Measurements from ENCODE around the gene EEF2.

Gene EEF2

GRCh38 chr19:3964256-3965194 lies 20.7 kb downstream of the EEF2 start:
- no peak overlapping the region for H3K9ac ChIP-seq (ENCODE audit: low read length)
- H4K12ac ChIP-seq (ENCODE audit: low read depth, low read length): no peak overlapping the region
- H2BK12ac ChIP-seq (ENCODE audit: low read length): peak overlapping the region; percentile 4
- no peak overlapping the region for H2BK120ac ChIP-seq (ENCODE audit: insufficient read depth, low read length, poor library complexity)
- WGBS (ENCODE audit: extremely low coverage, insufficient coverage, insufficient read length): no CpG with 5 or more reads among the region's 60 CpGs
- no peak overlapping the region for H4K91ac ChIP-seq (ENCODE audit: low read depth, low read length)
- H3K79me2 ChIP-seq (ENCODE audit: control insufficient read depth, insufficient read depth, low read length, poor library complexity): peaks cover 25% of the 10 kb centered on the region
- no peak overlapping the region for H3K23ac ChIP-seq (ENCODE audit: low read length)
- H3K18ac ChIP-seq (ENCODE audit: low read length): peak overlapping the region; percentile 49
- H3K4me1 ChIP-seq (ENCODE audit: control insufficient read depth in 1 of 2, insufficient read depth in 2 of 2, low read length in 2 of 2): peaks cover 22 to 25% of the 10 kb centered on the region in 2 experiments
- DNase-seq: peak; percentile 77 to 79
- no peak overlapping the region for H3K4me3 ChIP-seq (ENCODE audit: low read depth, low read length)
- H3K4me2 ChIP-seq (ENCODE audit: low read length): no peak overlapping the region
- peak overlapping the region; percentile 4 for H3K4ac ChIP-seq (ENCODE audit: low read depth, low read length)
- no peak overlapping the region for H2AFZ ChIP-seq (ENCODE audit: insufficient read depth, low read length, poor library complexity)
- H3K27me3 ChIP-seq (ENCODE audit: insufficient read depth, low read length): no peaks in the 10 kb centered on the region
- H3K79me1 ChIP-seq (ENCODE audit: low read length): peaks cover 13% of the 10 kb centered on the region
- no peak overlapping the region for H2BK5ac ChIP-seq (ENCODE audit: low read depth, low read length, poor library complexity)
- no peak overlapping the region for H4K8ac ChIP-seq (ENCODE audit: low read depth, low read length)
- no peak overlapping the region for H3K27ac ChIP-seq (ENCODE audit: low read depth, low read length)
- H3K9me3 ChIP-seq (ENCODE audit: insufficient read depth, low read depth, low read length): peaks cover 4% of the 10 kb centered on the region
- H3K36me3 ChIP-seq (ENCODE audit: control insufficient read depth in 1 of 2, insufficient read depth in 2 of 2, low read length in 2 of 2): peaks cover 77 to 82% of the 10 kb centered on the region in 2 experiments
- no peak overlapping the region for H3K14ac ChIP-seq (ENCODE audit: low read length)
- H2AK5ac ChIP-seq (ENCODE audit: low read length): no peak overlapping the region

GRCh38 chr19:3963458-3964255 lies 21.6 kb downstream of the EEF2 start:
- Histone ChIP-seq H3K9ac (ENCODE audit: low read length) (no peak overlapping the region), H3K27me3 (ENCODE audit: insufficient read depth, low read length) (no peaks in the 10 kb centered on the region), H3K27ac (ENCODE audit: low read depth, low read length) (no peak overlapping the region), H3K79me1 (ENCODE audit: low read length) (peaks cover 8% of the 10 kb centered on the region), H3K4me3 (ENCODE audit: low read depth, low read length) (no peak overlapping the region), H3K14ac (ENCODE audit: low read length) (no peak overlapping the region), H2BK12ac (ENCODE audit: low read length) (no peak overlapping the region), H3K4ac (ENCODE audit: low read depth, low read length) (no peak overlapping the region), H3K36me3 (ENCODE audit: control insufficient read depth in 1 of 2, insufficient read depth in 2 of 2, low read length in 2 of 2) (peaks cover 86 to 90% of the 10 kb centered on the region in 2 experiments), H3K9me3 (ENCODE audit: insufficient read depth, low read depth, low read length) (peaks cover 8% of the 10 kb centered on the region), H3K79me2 (ENCODE audit: control insufficient read depth, insufficient read depth, low read length, poor library complexity) (peaks cover 21% of the 10 kb centered on the region), H3K4me1 (ENCODE audit: control insufficient read depth in 1 of 2, insufficient read depth in 2 of 2, low read length in 2 of 2) (peaks cover 18 to 21% of the 10 kb centered on the region in 2 experiments), H4K8ac (ENCODE audit: low read depth, low read length) (no peak overlapping the region), H4K12ac (ENCODE audit: low read depth, low read length) (no peak overlapping the region), H2AK5ac (ENCODE audit: low read length) (no peak overlapping the region), H2AFZ (ENCODE audit: insufficient read depth, low read length, poor library complexity) (no peak overlapping the region), H2BK120ac (ENCODE audit: insufficient read depth, low read length, poor library complexity) (no peak overlapping the region), H3K18ac (ENCODE audit: low read length) (peak overlapping the region; percentile 36), H3K4me2 (ENCODE audit: low read length) (no peak overlapping the region), H3K23ac (ENCODE audit: low read length) (no peak overlapping the region), H4K91ac (ENCODE audit: low read depth, low read length) (no peak overlapping the region), H2BK5ac (ENCODE audit: low read depth, low read length, poor library complexity) (no peak overlapping the region)
- no CpG with 5 or more reads among the region's 35 CpGs for WGBS (ENCODE audit: extremely low coverage, insufficient coverage, insufficient read length)
- DNase-seq: peak; percentile 98 to 99

- no peaks in the 10 kb centered on the region for H3K27me3 ChIP-seq (ENCODE audit: insufficient read depth, low read length)
- no peak overlapping the region for H3K18ac ChIP-seq (ENCODE audit: low read length)
- H2BK5ac ChIP-seq (ENCODE audit: low read depth, low read length, poor library complexity): no peak overlapping the region
- DNase-seq: no peak
- H2BK12ac ChIP-seq (ENCODE audit: low read length): no peak overlapping the region
- H4K8ac ChIP-seq (ENCODE audit: low read depth, low read length): no peak overlapping the region
- no CpG with 5 or more reads among the region's 24 CpGs for WGBS (ENCODE audit: extremely low coverage, insufficient coverage, insufficient read length)
- H2AFZ ChIP-seq (ENCODE audit: insufficient read depth, low read length, poor library complexity): no peak overlapping the region
- peaks cover 87 to 88% of the 10 kb centered on the region in 2 experiments for H3K36me3 ChIP-seq (ENCODE audit: control insufficient read depth in 1 of 2, insufficient read depth in 2 of 2, low read length in 2 of 2)
- H3K4me2 ChIP-seq (ENCODE audit: low read length): no peak overlapping the region
- H3K23ac ChIP-seq (ENCODE audit: low read length): no peak overlapping the region
- no peak overlapping the region for H4K91ac ChIP-seq (ENCODE audit: low read depth, low read length)
- H3K79me1 ChIP-seq (ENCODE audit: low read length): no peaks in the 10 kb centered on the region
- peaks cover 3% of the 10 kb centered on the region for H3K79me2 ChIP-seq (ENCODE audit: control insufficient read depth, insufficient read depth, low read length, poor library complexity)
- H2AK5ac ChIP-seq (ENCODE audit: low read length): no peak overlapping the region
- H3K9me3 ChIP-seq (ENCODE audit: insufficient read depth, low read depth, low read length): peaks cover 7% of the 10 kb centered on the region
- H3K27ac ChIP-seq (ENCODE audit: low read depth, low read length): no peak overlapping the region
- H3K9ac ChIP-seq (ENCODE audit: low read length): no peak overlapping the region
- H4K12ac ChIP-seq (ENCODE audit: low read depth, low read length): no peak overlapping the region
- H3K4me1 ChIP-seq (ENCODE audit: control insufficient read depth in 1 of 2, insufficient read depth in 2 of 2, low read length in 2 of 2): peaks cover 2 to 3% of the 10 kb centered on the region in 2 experiments
- H2BK120ac ChIP-seq (ENCODE audit: insufficient read depth, low read length, poor library complexity): no peak overlapping the region
- no peak overlapping the region for H3K4me3 ChIP-seq (ENCODE audit: low read depth, low read length)
- no peak overlapping the region for H3K14ac ChIP-seq (ENCODE audit: low read length)
- no peak overlapping the region for H3K4ac ChIP-seq (ENCODE audit: low read depth, low read length)
Observed at GRCh38 chr19:3961007-3961406, 24.3 kb downstream of the EEF2 start.

- no CpG with 5 or more reads among the region's 15 CpGs for WGBS (ENCODE audit: extremely low coverage, insufficient coverage, insufficient read length)
- H3K4me2 ChIP-seq (ENCODE audit: low read length): no peak overlapping the region
- H2AK5ac ChIP-seq (ENCODE audit: low read length): no peak overlapping the region
- H4K12ac ChIP-seq (ENCODE audit: low read depth, low read length): no peak overlapping the region
- no peak overlapping the region for H3K18ac ChIP-seq (ENCODE audit: low read length)
- H4K91ac ChIP-seq (ENCODE audit: low read depth, low read length): no peak overlapping the region
- no peak overlapping the region for H3K14ac ChIP-seq (ENCODE audit: low read length)
- H3K27ac ChIP-seq (ENCODE audit: low read depth, low read length): no peak overlapping the region
- no peak overlapping the region for H2BK12ac ChIP-seq (ENCODE audit: low read length)
- no peak overlapping the region for H3K4ac ChIP-seq (ENCODE audit: low read depth, low read length)
- H3K79me1 ChIP-seq (ENCODE audit: low read length): no peaks in the 10 kb centered on the region
- H2AFZ ChIP-seq (ENCODE audit: insufficient read depth, low read length, poor library complexity): no peak overlapping the region
- no peak overlapping the region for H3K23ac ChIP-seq (ENCODE audit: low read length)
- H3K36me3 ChIP-seq (ENCODE audit: control insufficient read depth in 1 of 2, insufficient read depth in 2 of 2, low read length in 2 of 2): peaks cover 84 to 86% of the 10 kb centered on the region in 2 experiments
- no peaks in the 10 kb centered on the region for H3K27me3 ChIP-seq (ENCODE audit: insufficient read depth, low read length)
- no peak overlapping the region for H2BK120ac ChIP-seq (ENCODE audit: insufficient read depth, low read length, poor library complexity)
- H2BK5ac ChIP-seq (ENCODE audit: low read depth, low read length, poor library complexity): no peak overlapping the region
- H3K79me2 ChIP-seq (ENCODE audit: control insufficient read depth, insufficient read depth, low read length, poor library complexity): no peaks in the 10 kb centered on the region
- no peak overlapping the region for H4K8ac ChIP-seq (ENCODE audit: low read depth, low read length)
- H3K9ac ChIP-seq (ENCODE audit: low read length): no peak overlapping the region
- peaks cover under 1 to 2% of the 10 kb centered on the region in 2 experiments for H3K4me1 ChIP-seq (ENCODE audit: control insufficient read depth in 1 of 2, insufficient read depth in 2 of 2, low read length in 2 of 2)
- DNase-seq: no peak
- no peak overlapping the region for H3K4me3 ChIP-seq (ENCODE audit: low read depth, low read length)
- H3K9me3 ChIP-seq (ENCODE audit: insufficient read depth, low read depth, low read length): peaks cover 6% of the 10 kb centered on the region
Observed at GRCh38 chr19:3959766-3960131, 25.5 kb downstream of the EEF2 start.
